GM19193 (cell line): ENCODE results near the gene TBX15.

Experiments used
- POLR2A ChIP-seq: IDR thresholded peaks from 4 replicates; pipeline ENCODE4 v1.6.1; 2011; ENCODE audit not compliant: insufficient read depth, insufficient read length; ENCODE audit errors: extremely low read depth

Gene TBX15

GRCh38 chr1:118877668-118878396 is 110.3 kb downstream of the TBX15 start:
- no peak for TF ChIP-seq POLR2A

GRCh38 chr1:118871582-118872171 is 116.5 kb downstream of the TBX15 start:
- no peak for TF ChIP-seq POLR2A

- no peak for TF ChIP-seq POLR2A
Observed at GRCh38 chr1:118868387-118868786, 119.8 kb downstream of the TBX15 start.

GRCh38 chr1:118866330-118866729 is 121.8 kb downstream of the TBX15 start:
- TF ChIP-seq POLR2A, result no peak

- TF ChIP-seq POLR2A, result no peak
Observed at GRCh38 chr1:118863688-118864087, 124.5 kb downstream of the TBX15 start.

DNA sequence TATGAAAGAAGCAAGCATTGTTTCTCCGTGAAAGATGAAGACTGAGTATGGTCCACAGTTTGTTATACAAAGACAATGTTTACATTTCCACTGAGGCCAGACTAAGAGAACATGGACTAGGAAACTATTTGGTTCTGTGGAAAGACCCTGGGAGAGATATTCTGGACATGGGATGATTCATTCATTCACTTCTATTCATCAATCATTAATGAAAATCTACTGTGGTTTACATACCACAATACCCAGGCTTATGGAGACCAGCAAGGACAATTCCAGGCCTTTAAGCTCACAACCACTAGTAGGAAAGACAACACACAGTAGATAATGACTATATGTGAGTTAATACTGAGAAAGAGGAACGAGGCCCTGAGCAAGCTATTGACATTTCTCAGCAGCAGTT is 125.4 kb downstream of the TBX15 start:
- TF ChIP-seq POLR2A, result no peak

DNA sequence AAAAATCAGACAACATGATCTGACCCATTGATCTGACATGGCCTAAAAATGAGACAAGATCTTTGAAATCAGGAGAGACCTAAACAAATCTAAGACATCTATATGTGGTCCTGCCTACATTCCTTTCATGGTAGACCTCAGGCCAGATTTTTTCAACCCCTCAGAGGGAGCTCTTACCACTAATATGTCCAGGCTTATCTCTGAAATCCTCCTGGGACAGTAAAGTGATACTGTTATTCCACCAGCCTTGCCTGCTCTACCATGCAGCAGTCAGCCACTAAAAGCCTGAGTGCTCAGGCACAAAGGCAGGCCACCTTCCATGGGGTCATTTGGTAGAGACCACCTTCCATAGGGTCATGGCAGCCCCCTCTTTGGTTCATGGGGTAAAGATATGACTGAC is 126.9 kb downstream of the TBX15 start:
- TF ChIP-seq POLR2A, result no peak

DNA sequence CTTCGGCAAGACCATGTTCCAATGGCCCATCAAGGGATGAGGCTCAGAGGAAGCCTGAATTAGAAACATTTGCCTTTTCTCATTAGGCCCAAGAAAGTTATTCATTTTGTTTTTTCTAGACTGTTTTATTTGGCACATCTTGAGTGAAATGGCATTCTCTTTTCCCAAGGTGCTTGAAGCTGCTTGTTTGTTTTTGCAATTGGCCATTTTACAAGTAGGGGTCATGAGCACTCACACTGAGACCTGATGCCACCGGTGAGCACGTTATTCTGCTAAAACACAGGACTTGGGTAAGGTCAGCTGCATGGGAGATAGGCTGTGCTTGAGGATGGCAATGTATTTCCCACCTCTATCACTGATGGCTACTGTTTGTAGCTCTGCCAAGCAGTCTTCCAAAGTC is 128.1 kb downstream of the TBX15 start:
- no peak for TF ChIP-seq POLR2A

DNA sequence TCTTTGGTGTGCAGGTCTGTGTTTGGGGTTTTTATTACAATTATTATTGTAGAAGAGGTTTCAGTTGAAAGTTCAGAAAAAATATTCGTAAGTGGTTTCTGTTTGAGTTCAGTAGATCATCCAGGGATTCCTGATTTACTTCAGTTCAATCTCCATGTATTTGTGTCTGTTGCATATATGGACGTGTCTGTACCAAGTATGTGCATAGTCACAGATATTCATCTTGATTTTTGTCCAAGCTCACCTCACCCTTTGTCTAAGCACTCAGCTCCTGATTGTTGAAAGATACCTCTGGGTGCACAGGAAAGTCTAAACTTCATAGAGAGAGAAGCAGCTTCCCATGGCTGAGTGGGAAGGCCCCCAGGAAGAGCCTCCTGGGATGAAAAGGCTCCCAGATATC is 141.7 kb downstream of the TBX15 start:
- no peak for TF ChIP-seq POLR2A

GRCh38 chr1:118842452-118843201 is 145.5 kb downstream of the TBX15 start:
- TF ChIP-seq POLR2A, result no peak

- no peak for TF ChIP-seq POLR2A
Observed at GRCh38 chr1:118841521-118841920, 146.6 kb downstream of the TBX15 start.
